22Rv1 (cell line): ENCODE measurements around the gene SLC3A2.

ENCODE experiments used
- H3K27ac ChIP-seq: fragments of 450-650 bp; 2 replicates; pipeline ENCODE4 v1.5.1; 2017
- CTCF ChIP-seq: fragments of 450-650 bp; IDR thresholded peaks from 2 replicates; pipeline ENCODE4 v1.5.1; 2017; ENCODE audit warnings: mild to moderate bottlenecking
- ZFX ChIP-seq: fragments of 450-650 bp; IDR thresholded peaks from 2 replicates; pipeline ENCODE4 v1.6.1; 2017; ENCODE audit warnings: antibody characterized with exemption, borderline replicate concordance

The SLC3A2 gene

DNA sequence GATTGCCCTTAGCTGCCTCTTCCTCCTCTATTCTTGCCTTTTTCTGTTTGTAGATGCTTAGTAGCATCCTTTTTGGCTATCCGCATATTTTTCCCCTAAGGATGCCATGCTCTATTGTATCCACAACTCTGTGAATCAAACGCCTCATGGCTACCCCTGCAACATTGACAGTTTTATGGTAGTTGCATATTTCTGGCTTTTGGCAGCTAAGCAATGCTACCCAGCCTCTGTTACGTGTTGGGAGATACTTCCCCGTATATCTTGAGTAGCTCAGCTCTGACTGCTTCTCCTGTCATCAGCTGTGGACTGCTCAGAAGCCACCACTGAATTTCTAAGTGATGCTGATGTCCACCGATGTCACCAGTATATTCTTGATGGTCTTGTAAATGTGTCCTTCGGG lies 15.1 kb upstream of the SLC3A2 start:
- no peak overlapping the region for H3K27ac ChIP-seq
- no peak for TF ChIP-seq ZFX
- TF ChIP-seq CTCF = no peak

DNA sequence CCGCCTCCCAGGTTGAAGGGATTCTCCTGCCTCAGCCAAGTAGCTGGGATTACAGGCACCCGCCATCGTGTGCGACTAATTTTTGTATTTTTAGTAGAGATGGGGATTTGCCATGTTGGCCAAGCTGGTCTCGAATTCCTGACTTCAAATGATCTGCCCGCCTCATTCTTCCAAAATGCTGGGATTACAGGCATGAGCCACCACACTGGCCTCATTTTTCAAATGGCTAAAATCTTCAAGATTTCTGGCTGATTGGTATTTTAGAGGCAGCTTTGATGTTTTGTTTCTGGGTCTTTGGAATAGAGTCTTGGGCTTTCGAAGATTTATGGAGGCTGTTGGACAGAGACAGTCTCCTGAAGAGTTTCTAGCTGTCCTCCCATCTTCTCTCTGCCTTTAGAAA lies 5.8 kb upstream of the SLC3A2 start:
- no peak for TF ChIP-seq ZFX
- no peak for TF ChIP-seq CTCF
- no peak overlapping the region for H3K27ac ChIP-seq

GRCh38 chr11:62875698-62876478 lies 4.8 kb upstream of the SLC3A2 start:
- no peak overlapping the region for H3K27ac ChIP-seq
- no peak for TF ChIP-seq CTCF
- no peak for TF ChIP-seq ZFX

- TF ChIP-seq ZFX (no peak), CTCF (no peak)
- H3K27ac ChIP-seq = no peak overlapping the region
Measured at GRCh38 chr11:62876712-62877111, 4.0 kb upstream of the SLC3A2 start.

GRCh38 chr11:62879235-62879978 lies 1.3 kb upstream of the SLC3A2 start:
- TF ChIP-seq CTCF = no peak
- TF ChIP-seq ZFX = no peak
- H3K27ac ChIP-seq = peak overlapping the region; percentile 99

DNA sequence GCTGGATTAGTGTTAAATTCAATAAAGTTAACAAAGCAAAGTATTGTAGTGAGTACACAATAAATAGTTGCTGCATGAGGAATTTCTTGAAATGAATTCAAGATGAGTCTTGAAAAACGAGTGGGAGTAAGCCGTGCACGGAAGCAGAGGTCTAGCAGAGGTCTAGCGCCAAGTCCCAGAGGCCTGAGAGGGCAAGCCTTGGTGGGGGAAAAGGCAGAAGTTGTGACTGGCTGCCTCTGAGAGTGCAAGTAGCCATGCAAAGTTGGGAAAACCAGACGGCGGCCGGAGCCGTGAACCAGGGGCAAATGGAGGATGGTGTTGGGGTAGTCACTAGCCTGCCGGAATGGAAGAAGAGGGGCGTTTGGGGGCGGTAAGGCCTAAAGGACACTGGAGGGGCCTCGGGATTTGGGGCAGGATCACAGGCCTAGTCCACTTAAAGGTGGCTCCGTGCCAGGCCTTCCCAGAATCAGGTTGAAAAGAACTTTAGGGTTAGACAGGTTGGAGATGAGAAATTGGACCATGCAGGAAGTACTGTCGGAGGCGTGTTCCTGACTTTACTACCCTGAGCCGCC lies 379 bp upstream of the SLC3A2 start:
- peak overlapping the region; percentile 99 for H3K27ac ChIP-seq
- TF ChIP-seq CTCF (no peak), ZFX (no peak)
